Measurements from ENCODE around the gene JOSD2.

DNA sequence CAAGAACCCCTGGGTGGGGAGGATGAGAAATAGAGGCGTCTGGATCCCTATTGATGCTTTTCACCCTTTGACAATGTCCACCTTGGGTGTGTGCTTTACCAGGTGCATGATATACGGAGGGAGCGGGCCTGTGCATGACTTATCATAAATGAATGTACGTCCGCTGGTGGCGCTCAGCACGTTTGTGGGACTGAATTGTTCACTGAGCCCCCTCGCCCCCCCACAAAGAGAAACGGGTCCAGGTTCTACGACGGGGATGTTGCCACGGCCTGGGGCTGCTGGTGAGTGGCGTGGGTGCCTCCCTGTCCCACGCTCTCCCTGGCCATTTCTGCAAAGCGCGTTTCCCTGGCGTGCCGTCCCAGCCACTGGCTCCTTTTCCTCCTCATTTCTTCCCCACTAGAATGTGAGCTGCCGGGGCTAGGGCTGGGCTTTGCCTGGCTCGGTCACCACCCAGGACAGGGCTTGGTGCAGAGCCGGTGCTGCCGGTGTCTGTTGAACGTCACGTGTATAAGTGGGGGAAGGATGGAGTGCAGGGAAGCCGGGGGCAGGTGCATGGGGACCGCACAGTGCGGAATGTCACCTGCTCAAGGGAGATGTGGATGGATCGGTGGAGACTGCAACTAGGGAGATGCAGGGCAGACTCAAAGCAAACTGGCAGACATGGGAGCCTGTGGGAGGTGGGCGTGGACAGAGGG, 35.7 kb upstream of the JOSD2 start:
- TF ChIP-seq, protein P1, sequence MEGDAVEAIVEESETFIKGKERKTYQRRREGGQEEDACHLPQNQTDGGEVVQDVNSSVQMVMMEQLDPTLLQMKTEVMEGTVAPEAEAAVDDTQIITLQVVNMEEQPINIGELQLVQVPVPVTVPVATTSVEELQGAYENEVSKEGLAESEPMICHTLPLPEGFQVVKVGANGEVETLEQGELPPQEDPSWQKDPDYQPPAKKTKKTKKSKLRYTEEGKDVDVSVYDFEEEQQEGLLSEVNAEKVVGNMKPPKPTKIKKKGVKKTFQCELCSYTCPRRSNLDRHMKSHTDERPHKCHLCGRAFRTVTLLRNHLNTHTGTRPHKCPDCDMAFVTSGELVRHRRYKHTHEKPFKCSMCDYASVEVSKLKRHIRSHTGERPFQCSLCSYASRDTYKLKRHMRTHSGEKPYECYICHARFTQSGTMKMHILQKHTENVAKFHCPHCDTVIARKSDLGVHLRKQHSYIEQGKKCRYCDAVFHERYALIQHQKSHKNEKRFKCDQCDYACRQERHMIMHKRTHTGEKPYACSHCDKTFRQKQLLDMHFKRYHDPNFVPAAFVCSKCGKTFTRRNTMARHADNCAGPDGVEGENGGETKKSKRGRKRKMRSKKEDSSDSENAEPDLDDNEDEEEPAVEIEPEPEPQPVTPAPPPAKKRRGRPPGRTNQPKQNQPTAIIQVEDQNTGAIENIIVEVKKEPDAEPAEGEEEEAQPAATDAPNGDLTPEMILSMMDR (IDR thresholded peaks at IDR 0.05) = no peak
- TF ChIP-seq ZFX (IDR thresholded peaks at IDR 0.05; ENCODE audit: borderline replicate concordance) = no peak

Measured in 22Rv1 (cell line).